ENCODE measurements around the gene SLC22A12.

Gene SLC22A12

DNA sequence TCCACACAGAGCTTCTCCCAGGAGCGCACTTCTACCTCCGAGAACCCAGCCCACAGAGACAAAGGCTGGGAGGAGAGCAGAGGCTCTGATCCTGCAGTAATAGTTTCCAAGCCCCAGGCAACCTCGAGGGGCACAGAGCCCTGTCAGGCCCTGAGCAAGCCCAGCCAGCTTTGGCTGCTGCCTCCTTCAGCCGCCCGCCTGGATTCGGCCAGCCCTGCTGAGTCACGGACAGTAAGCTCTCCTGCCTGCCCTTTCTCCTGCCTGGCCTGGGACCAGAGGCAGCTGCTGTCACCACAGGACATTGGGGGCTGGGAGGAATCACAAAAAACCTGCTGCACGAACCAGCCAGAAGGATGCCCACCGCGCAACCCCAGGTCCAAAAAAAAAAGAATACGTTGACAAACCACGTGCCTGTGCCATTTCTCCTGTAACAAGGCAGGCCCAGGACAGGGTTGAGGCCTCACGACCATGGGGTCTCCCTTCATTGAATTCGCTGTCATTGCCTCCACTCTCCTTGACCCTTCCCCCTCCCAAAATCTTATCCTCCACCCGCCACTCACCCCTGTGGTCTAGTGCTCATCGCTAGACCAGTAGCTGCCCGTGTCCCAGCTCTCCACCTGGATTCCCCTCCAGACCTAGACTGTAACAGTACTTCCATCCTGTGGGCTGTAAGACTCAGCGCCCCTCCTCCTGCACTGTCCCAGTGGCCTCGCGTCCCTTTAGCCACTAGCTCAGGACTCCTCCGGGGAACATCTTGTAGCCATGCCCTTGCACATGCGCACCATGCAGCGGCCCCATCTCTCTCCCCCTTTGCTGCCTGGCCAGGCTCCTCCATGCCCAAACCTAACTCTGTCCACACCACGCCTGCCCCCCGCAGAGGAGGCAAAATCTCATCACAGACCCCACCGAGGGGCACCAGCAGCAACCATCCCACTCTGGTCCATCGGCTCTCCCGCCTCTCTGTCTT is 7.4 kb upstream of the SLC22A12 start:
- TF ChIP-seq, protein P1, sequence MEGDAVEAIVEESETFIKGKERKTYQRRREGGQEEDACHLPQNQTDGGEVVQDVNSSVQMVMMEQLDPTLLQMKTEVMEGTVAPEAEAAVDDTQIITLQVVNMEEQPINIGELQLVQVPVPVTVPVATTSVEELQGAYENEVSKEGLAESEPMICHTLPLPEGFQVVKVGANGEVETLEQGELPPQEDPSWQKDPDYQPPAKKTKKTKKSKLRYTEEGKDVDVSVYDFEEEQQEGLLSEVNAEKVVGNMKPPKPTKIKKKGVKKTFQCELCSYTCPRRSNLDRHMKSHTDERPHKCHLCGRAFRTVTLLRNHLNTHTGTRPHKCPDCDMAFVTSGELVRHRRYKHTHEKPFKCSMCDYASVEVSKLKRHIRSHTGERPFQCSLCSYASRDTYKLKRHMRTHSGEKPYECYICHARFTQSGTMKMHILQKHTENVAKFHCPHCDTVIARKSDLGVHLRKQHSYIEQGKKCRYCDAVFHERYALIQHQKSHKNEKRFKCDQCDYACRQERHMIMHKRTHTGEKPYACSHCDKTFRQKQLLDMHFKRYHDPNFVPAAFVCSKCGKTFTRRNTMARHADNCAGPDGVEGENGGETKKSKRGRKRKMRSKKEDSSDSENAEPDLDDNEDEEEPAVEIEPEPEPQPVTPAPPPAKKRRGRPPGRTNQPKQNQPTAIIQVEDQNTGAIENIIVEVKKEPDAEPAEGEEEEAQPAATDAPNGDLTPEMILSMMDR (IDR thresholded peaks at IDR 0.05) = no peak
- H3K79me2 ChIP-seq = no peaks in the 10 kb centered on the region
- no peak overlapping the region for H3K4me2 ChIP-seq (ENCODE audit: low read length)
- no peak overlapping the region for H2AFZ ChIP-seq
- H3K4me1 ChIP-seq = no peaks in the 10 kb centered on the region
- H3K27me3 ChIP-seq (ENCODE audit: control insufficient read depth, insufficient read depth, low read length) = no peaks in the 10 kb centered on the region
- no peak overlapping the region for H3K27ac ChIP-seq
- no peak overlapping the region for H3K9ac ChIP-seq
- H3K36me3 ChIP-seq (ENCODE audit: control insufficient read depth, insufficient read depth, low read length) = no peaks in the 10 kb centered on the region
- H3K9me3 ChIP-seq (ENCODE audit: control insufficient read depth, low read length) = no peaks in the 10 kb centered on the region
- no peak overlapping the region for H3K4me3 ChIP-seq (ENCODE audit: low read depth, low read length)

DNA sequence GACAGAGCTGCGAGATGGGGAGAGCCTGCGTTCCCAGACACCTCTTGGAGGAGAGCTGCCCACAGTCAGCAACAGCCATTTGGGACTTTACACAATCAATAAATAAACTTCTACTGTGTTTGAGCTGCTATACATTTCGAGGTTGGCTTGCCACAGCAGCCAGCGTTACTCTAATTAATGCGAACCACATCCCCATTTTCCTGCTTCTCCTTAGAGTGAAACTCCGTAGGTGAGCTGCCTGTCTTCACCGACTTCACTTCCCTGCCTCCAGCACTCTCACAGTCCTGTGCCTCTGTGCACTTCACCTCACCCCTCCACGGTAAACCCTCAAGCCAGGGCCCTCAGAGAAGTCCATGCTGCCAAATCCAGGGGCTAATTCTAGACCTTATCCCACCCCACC is 5.9 kb upstream of the SLC22A12 start:
- TF ChIP-seq, protein P1 (IDR thresholded peaks at IDR 0.05) = no peak
- Histone ChIP-seq H3K27ac (no peak overlapping the region), H3K4me2 (ENCODE audit: low read length) (no peak overlapping the region), H3K4me1 (no peaks in the 10 kb centered on the region), H3K9me3 (ENCODE audit: control insufficient read depth, low read length) (no peaks in the 10 kb centered on the region), H3K27me3 (ENCODE audit: control insufficient read depth, insufficient read depth, low read length) (no peaks in the 10 kb centered on the region), H3K4me3 (ENCODE audit: low read depth, low read length) (no peak overlapping the region), H2AFZ (no peak overlapping the region), H3K79me2 (no peaks in the 10 kb centered on the region), H3K9ac (no peak overlapping the region), H3K36me3 (ENCODE audit: control insufficient read depth, insufficient read depth, low read length) (no peaks in the 10 kb centered on the region)

DNA sequence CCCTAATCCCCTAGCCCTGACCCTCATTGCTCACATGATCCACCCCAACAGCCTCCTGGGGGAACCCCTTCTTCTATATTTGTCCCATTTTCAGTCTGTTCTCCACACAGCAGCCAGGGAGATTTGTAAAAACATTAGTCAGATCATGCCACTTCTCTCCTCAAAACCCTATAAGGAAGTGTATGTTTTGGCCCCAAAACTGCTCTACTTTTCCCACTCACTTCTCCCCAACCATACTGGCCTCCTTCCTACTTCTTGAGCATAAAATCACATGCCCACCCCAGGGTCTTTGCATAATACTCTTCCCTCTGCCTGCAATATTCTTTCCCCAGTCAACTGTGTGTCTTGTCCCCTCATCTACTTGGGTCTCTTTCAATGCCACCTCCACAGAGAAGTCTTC is 4.7 kb upstream of the SLC22A12 start:
- H3K9me3 ChIP-seq (ENCODE audit: control insufficient read depth, low read length) = no peaks in the 10 kb centered on the region
- H3K9ac ChIP-seq = no peak overlapping the region
- H3K36me3 ChIP-seq (ENCODE audit: control insufficient read depth, insufficient read depth, low read length) = no peaks in the 10 kb centered on the region
- H3K79me2 ChIP-seq = no peaks in the 10 kb centered on the region
- no peak overlapping the region for H2AFZ ChIP-seq
- H3K4me2 ChIP-seq (ENCODE audit: low read length) = no peak overlapping the region
- no peak overlapping the region for H3K27ac ChIP-seq
- no peaks in the 10 kb centered on the region for H3K4me1 ChIP-seq
- TF ChIP-seq, protein P1 (IDR thresholded peaks at IDR 0.05) = no peak
- H3K27me3 ChIP-seq (ENCODE audit: control insufficient read depth, insufficient read depth, low read length) = no peaks in the 10 kb centered on the region
- no peak overlapping the region for H3K4me3 ChIP-seq (ENCODE audit: low read depth, low read length)

DNA sequence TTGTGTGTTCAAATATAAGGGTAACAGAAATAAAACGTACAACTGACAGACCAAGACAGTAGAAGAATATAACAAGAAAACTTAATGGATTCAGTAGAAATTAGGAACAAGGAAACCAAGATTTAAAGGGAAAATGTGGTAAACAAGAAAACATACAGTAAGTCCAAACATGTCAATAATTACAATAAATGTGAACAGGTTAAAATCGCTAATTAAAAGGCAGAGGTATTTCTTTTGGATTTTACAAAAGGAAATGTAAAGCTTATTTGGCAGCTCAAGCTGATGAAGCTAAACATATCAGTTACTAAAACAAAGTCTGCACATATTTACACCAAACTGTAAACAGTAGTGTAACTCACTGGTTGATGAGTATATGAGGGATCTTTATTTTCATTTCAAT is 2.3 kb upstream of the SLC22A12 start:
- TF ChIP-seq, protein P1 (IDR thresholded peaks at IDR 0.05) = no peak

More for the DNA sequence above, 2.3 kb upstream of the SLC22A12 start:
- Histone ChIP-seq H3K36me3 (ENCODE audit: control insufficient read depth, insufficient read depth, low read length) (no peaks in the 10 kb centered on the region), H3K9ac (no peak overlapping the region), H3K9me3 (ENCODE audit: control insufficient read depth, low read length) (no peaks in the 10 kb centered on the region), H3K27me3 (ENCODE audit: control insufficient read depth, insufficient read depth, low read length) (no peaks in the 10 kb centered on the region), H3K27ac (no peak overlapping the region), H3K4me2 (ENCODE audit: low read length) (no peak overlapping the region), H3K4me1 (no peaks in the 10 kb centered on the region), H3K4me3 (ENCODE audit: low read depth, low read length) (no peak overlapping the region), H3K79me2 (no peaks in the 10 kb centered on the region), H2AFZ (no peak overlapping the region)

Measured in parathyroid adenoma (tissue), 2 donors.